ENCODE results near the gene DHCR24.

DHCR24 gene

DNA sequence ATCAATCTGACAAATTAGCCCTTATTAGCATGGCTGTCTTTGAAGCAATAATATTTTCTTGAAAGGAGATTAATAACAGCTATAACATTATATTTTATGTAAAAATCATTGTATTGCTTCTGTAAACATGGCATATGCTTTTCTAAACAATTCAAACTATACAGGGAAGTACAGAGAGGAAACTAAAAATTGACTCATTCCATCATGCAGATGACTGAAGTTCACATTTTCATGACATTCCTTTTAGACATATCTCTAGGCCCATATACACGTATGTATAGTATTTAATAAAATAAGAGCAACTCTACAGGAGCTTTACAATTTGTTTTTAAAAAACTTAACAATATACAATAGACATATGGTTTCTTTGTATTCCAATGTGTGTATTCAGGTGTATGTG, 5.6 kb upstream of the DHCR24 start:
- H3K36me3 ChIP-seq (ENCODE audit: control insufficient read depth, insufficient read depth, low read length), result no peaks in the 10 kb centered on the region
- no peak for DNase-seq (ENCODE audit: extremely low read depth, insufficient read length)
- TF ChIP-seq CTCF (IDR thresholded peaks at IDR 0.05; ENCODE audit: insufficient read depth, low read length, poor library complexity, severe bottlenecking), result no peak
- no peaks in the 10 kb centered on the region for H3K27me3 ChIP-seq (replicated peaks; ENCODE audit: control insufficient read depth, insufficient read depth, low read length)
- H3K4me3 ChIP-seq (replicated peaks; ENCODE audit: low read depth, low read length), result no peak overlapping the region

DNA sequence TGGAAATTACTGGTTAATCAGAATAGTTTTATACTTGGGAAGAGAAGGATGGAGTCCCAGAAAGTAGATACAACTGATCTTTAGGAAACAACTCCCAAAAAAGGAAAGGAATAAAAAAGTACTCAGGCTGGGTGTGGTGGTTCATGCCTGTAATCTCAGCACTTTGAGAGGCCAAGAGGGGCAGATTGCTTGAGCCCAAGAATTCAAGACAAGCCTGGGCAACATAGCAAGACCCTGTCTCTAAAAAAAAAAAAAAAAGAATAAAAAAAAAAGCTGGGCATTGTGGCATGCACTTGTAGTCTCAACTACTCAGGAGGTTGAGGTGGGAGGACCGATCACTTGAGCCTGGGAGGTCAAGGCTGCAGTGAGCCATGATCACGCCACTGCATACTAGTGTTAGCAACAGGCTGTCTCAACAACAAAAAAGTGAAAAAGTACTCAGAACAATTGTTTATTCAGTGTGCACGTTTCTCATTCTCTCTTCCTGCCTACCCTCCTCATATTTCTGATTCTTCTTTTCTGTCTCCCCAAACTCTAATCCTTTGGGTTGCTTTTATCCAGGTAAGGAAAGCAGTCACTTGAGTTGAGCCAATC, 2.2 kb upstream of the DHCR24 start:
- no peak for DNase-seq (ENCODE audit: extremely low read depth, insufficient read length)
- TF ChIP-seq CTCF (IDR thresholded peaks at IDR 0.05; ENCODE audit: insufficient read depth, low read length, poor library complexity, severe bottlenecking), result no peak
- Histone ChIP-seq H3K27me3 (replicated peaks; ENCODE audit: control insufficient read depth, insufficient read depth, low read length) (no peaks in the 10 kb centered on the region), H3K36me3 (ENCODE audit: control insufficient read depth, insufficient read depth, low read length) (no peaks in the 10 kb centered on the region; the same call in none of the 2 replicates), H3K4me3 (replicated peaks; ENCODE audit: low read depth, low read length) (no peak overlapping the region)

GRCh38 chr1:54888080-54888733, 1.2 kb upstream of the DHCR24 start:
- no peaks in the 10 kb centered on the region for H3K27me3 ChIP-seq (replicated peaks; ENCODE audit: control insufficient read depth, insufficient read depth, low read length)
- TF ChIP-seq CTCF (IDR thresholded peaks at IDR 0.05; ENCODE audit: insufficient read depth, low read length, poor library complexity, severe bottlenecking), result no peak
- H3K4me3 ChIP-seq (replicated peaks; ENCODE audit: low read depth, low read length), result peak overlapping the region; percentile 99
- no peak for DNase-seq (ENCODE audit: extremely low read depth, insufficient read length)
- H3K36me3 ChIP-seq (ENCODE audit: control insufficient read depth, insufficient read depth, low read length), result peaks cover 4% of the 10 kb centered on the region

GRCh38 chr1:54887665-54888071, 673 bp upstream of the DHCR24 start:
- TF ChIP-seq CTCF (IDR thresholded peaks at IDR 0.05; ENCODE audit: insufficient read depth, low read length, poor library complexity, severe bottlenecking), result no peak

GRCh38 chr1:54885807-54886723, 930 bp downstream of the DHCR24 start:
- peak; percentile 21 for DNase-seq (ENCODE audit: extremely low read depth, insufficient read length)
- peaks cover 6% of the 10 kb centered on the region for H3K36me3 ChIP-seq (ENCODE audit: control insufficient read depth, insufficient read depth, low read length)
- TF ChIP-seq CTCF (IDR thresholded peaks at IDR 0.05; ENCODE audit: insufficient read depth, low read length, poor library complexity, severe bottlenecking), result no peak
- no peaks in the 10 kb centered on the region for H3K27me3 ChIP-seq (replicated peaks; ENCODE audit: control insufficient read depth, insufficient read depth, low read length)
- H3K4me3 ChIP-seq (replicated peaks; ENCODE audit: low read depth, low read length), result peak overlapping the region; percentile 99

More at GRCh38 chr1:54887665-54888071, 673 bp upstream of the DHCR24 start:
- Histone ChIP-seq H3K4me3 (replicated peaks; ENCODE audit: low read depth, low read length) (peak overlapping the region; percentile 99), H3K36me3 (ENCODE audit: control insufficient read depth, insufficient read depth, low read length) (peaks cover 4% of the 10 kb centered on the region), H3K27me3 (replicated peaks; ENCODE audit: control insufficient read depth, insufficient read depth, low read length) (no peaks in the 10 kb centered on the region)
- DNase-seq (ENCODE audit: extremely low read depth, insufficient read length), result no peak

All from GM06990 (cell line).